Stimulated activated CD4-positive, alpha-beta T cell treated with anti-CD3 and anti-CD28 coated beads, Interleukin-2, amount 100 ng/mL, for 48 hours (primary cell): ENCODE data around the gene TNFRSF1A.

Experiments
- DNase-seq, 2 donors: peaks; one replicate each; pipeline ENCODE4 v3.0.0-alpha.2; 2020

Gene TNFRSF1A

GRCh38 chr12:6341417-6342139 lies at the start of gene TNFRSF1A:
TNFRSF1A (minus strand) TSS chr12:6342076; CDS start chr12:6341814, 262 bp downstream.
- DNase-seq = no peak

- no peak for DNase-seq
These were observed 49.1 kb upstream of the TNFRSF1A start for GRCh38 chr12:6391013-6391412.

GRCh38 chr12:6390084-6390799 lies 48.4 kb upstream of the TNFRSF1A start:
- no peak for DNase-seq

GRCh38 chr12:6387541-6387940 lies 45.7 kb upstream of the TNFRSF1A start:
- DNase-seq = no peak

GRCh38 chr12:6386491-6386890 lies 44.6 kb upstream of the TNFRSF1A start:
- no peak for DNase-seq

- DNase-seq = no peak
These were observed 44.2 kb upstream of the TNFRSF1A start for GRCh38 chr12:6386038-6386437.

GRCh38 chr12:6384499-6385436 lies 42.9 kb upstream of the TNFRSF1A start:
- no peak for DNase-seq

- DNase-seq = peak in 1 of 2 donors; percentile 26
These were observed 42.0 kb upstream of the TNFRSF1A start, which contains the start of gene LTBR for GRCh38 chr12:6383572-6384498. LTBR (plus strand) TSS chr12:6384162; CDS start chr12:6384359, 197 bp downstream.

- no peak for DNase-seq
These were observed 41.1 kb upstream of the TNFRSF1A start for GRCh38 chr12:6382982-6383381.

- no peak for DNase-seq
These were observed 40.5 kb upstream of the TNFRSF1A start for GRCh38 chr12:6382371-6382770.

GRCh38 chr12:6380141-6381121 lies 38.6 kb upstream of the TNFRSF1A start:
- DNase-seq = no peak

- no peak for DNase-seq
These were observed 37.0 kb upstream of the TNFRSF1A start for GRCh38 chr12:6378709-6379472.

GRCh38 chr12:6377667-6377994 lies 35.8 kb upstream of the TNFRSF1A start:
- DNase-seq = no peak

- DNase-seq = no peak
These were observed 35.2 kb upstream of the TNFRSF1A start for GRCh38 chr12:6376870-6377666.

- no peak for DNase-seq
These were observed 34.4 kb upstream of the TNFRSF1A start for GRCh38 chr12:6376079-6376869.

- DNase-seq = no peak
These were observed 33.6 kb upstream of the TNFRSF1A start, which contains the start of gene SCNN1A for GRCh38 chr12:6375269-6376078. SCNN1A (minus strand) TSS chr12:6375563; CDS start chr12:6374783, 780 bp downstream.

GRCh38 chr12:6374786-6375160 lies 32.9 kb upstream of the TNFRSF1A start:
- no peak for DNase-seq
